Mesenteric fat pad (tissue), 1 donor: ENCODE data around the gene PIGA. TPM values are rescaled to one million over a fixed set of nuclear protein-coding genes. Genes with fewer than 3 reads are reported as not detected.
"Not testable (repeated sequence)": the region's sequence is repeated elsewhere in the genome, so short reads cannot be mapped to it uniquely, and the experiment has no call there.

Source experiments
- DNase-seq: peaks from one replicate; pipeline ENCODE4 v3.0.0-alpha.2; 2020; ENCODE audit warnings: low spot score
- total RNA-seq: library from RNA; stranded (reverse); fragmentation: NEBNext Ultra II Directional; extraction: Animal tissue kit (Norgen Biotek cat#: 25700); gene quantifications from one replicate; pipeline ENCODE4 v1.2.1, GENCODE V29; 2021
- donor health status: DM: yes; HTN: yes; CAD: no.

The PIGA gene
- total RNA-seq, 1 donor from 2014 or later: 16.6 TPM

GRCh38 chrX:15322072-15322471, 13.3 kb downstream of the PIGA start:
- DNase-seq: no peak

- DNase-seq: no peak
Observed at GRCh38 chrX:15321447-15321846, 13.9 kb downstream of the PIGA start.

GRCh38 chrX:15320297-15320696, 15.0 kb downstream of the PIGA start:
- DNase-seq: no peak

- no peak for DNase-seq
Observed at GRCh38 chrX:15319075-15319474, 16.2 kb downstream of the PIGA start.

GRCh38 chrX:15315509-15315908, 19.8 kb downstream of the PIGA start, which contains the start of gene ASB11:
TSS of gene ASB11 (minus strand) at chrX:15315640. CDS start at chrX:15315605, 35 bp downstream.
- DNase-seq: no peak

GRCh38 chrX:15314472-15314871, 20.9 kb downstream of the PIGA start:
- no peak for DNase-seq

- DNase-seq: no peak
Observed at GRCh38 chrX:15311119-15311518, 24.2 kb downstream of the PIGA start.

- no peak for DNase-seq
Observed at GRCh38 chrX:15310117-15310516, 25.2 kb downstream of the PIGA start.

GRCh38 chrX:15305899-15306298, 29.4 kb downstream of the PIGA start:
- DNase-seq: not testable (repeated sequence)

GRCh38 chrX:15301924-15302323, 33.4 kb downstream of the PIGA start:
- DNase-seq: no peak

- DNase-seq: no peak
Observed at GRCh38 chrX:15299941-15300851, 35.1 kb downstream of the PIGA start.

GRCh38 chrX:15298780-15299179, 36.5 kb downstream of the PIGA start:
- DNase-seq: no peak

- no peak for DNase-seq
Observed at GRCh38 chrX:15298201-15298600, 37.1 kb downstream of the PIGA start.

GRCh38 chrX:15293451-15293850, 41.9 kb downstream of the PIGA start:
- DNase-seq: no peak

GRCh38 chrX:15292861-15293260, 42.5 kb downstream of the PIGA start:
- DNase-seq: no peak

GRCh38 chrX:15277604-15278003, 57.7 kb downstream of the PIGA start:
- no peak for DNase-seq

GRCh38 chrX:15274946-15275345, 60.4 kb downstream of the PIGA start:
- no peak for DNase-seq

GRCh38 chrX:15273275-15273674, 62.0 kb downstream of the PIGA start:
- DNase-seq: not testable (repeated sequence)

GRCh38 chrX:15271757-15272156, 63.6 kb downstream of the PIGA start:
- DNase-seq: no peak

GRCh38 chrX:15269618-15270521, 65.5 kb downstream of the PIGA start, which contains the start of gene ASB9:
TSS of gene ASB9 (minus strand) at chrX:15270083. CDS start at chrX:15269874, 209 bp downstream.
- no peak for DNase-seq
